IPS-15b (cell line): ENCODE measurements around the gene PARD3B.

Source experiments
- H3K27me3 ChIP-seq: one replicate; pipeline ENCODE4 v1.6.1; 2013; ENCODE audit warnings: low read length; ENCODE audit not compliant: control insufficient read depth, insufficient read depth
- H3K36me3 ChIP-seq: one replicate; pipeline ENCODE4 v1.6.1; 2013; ENCODE audit warnings: low read length; ENCODE audit not compliant: control insufficient read depth, insufficient read depth
- H3K4me1 ChIP-seq: one replicate; pipeline ENCODE4 v1.6.1; 2013; ENCODE audit warnings: mild to moderate bottlenecking, low read length; ENCODE audit not compliant: control insufficient read depth, insufficient read depth
- H3K4me3 ChIP-seq: one replicate; pipeline ENCODE4 v1.5.1; 2013; ENCODE audit warnings: low read depth, low read length
- H3K9ac ChIP-seq: one replicate; pipeline ENCODE4 v1.6.1; 2013; ENCODE audit warnings: low read depth, mild to moderate bottlenecking, low read length
- H3K9me3 ChIP-seq: one replicate; pipeline ENCODE4 v1.6.1; 2013; ENCODE audit warnings: mild to moderate bottlenecking, low read length; ENCODE audit not compliant: control insufficient read depth, insufficient read depth

The PARD3B gene

GRCh38 chr2:204517154-204517553 is 28.1 kb upstream of the PARD3B start:
- no peaks in the 10 kb centered on the region for H3K27me3 ChIP-seq
- no peak overlapping the region for H3K9ac ChIP-seq
- H3K9me3 ChIP-seq = no peaks in the 10 kb centered on the region
- H3K4me3 ChIP-seq = no peak overlapping the region
- H3K36me3 ChIP-seq = no peaks in the 10 kb centered on the region
- no peaks in the 10 kb centered on the region for H3K4me1 ChIP-seq

GRCh38 chr2:204529795-204530463 is 15.3 kb upstream of the PARD3B start:
- H3K9me3 ChIP-seq = no peaks in the 10 kb centered on the region
- no peak overlapping the region for H3K9ac ChIP-seq
- H3K4me1 ChIP-seq = no peaks in the 10 kb centered on the region
- H3K4me3 ChIP-seq = no peak overlapping the region
- no peaks in the 10 kb centered on the region for H3K36me3 ChIP-seq
- H3K27me3 ChIP-seq = no peaks in the 10 kb centered on the region

- H3K9ac ChIP-seq = no peak overlapping the region
- H3K27me3 ChIP-seq = no peaks in the 10 kb centered on the region
- no peak overlapping the region for H3K4me3 ChIP-seq
- H3K4me1 ChIP-seq = no peaks in the 10 kb centered on the region
- no peaks in the 10 kb centered on the region for H3K9me3 ChIP-seq
- no peaks in the 10 kb centered on the region for H3K36me3 ChIP-seq
These were observed 14.8 kb upstream of the PARD3B start for GRCh38 chr2:204530464-204530805.

- no peak overlapping the region for H3K9ac ChIP-seq
- H3K4me1 ChIP-seq = peaks cover 3% of the 10 kb centered on the region
- no peaks in the 10 kb centered on the region for H3K27me3 ChIP-seq
- no peak overlapping the region for H3K4me3 ChIP-seq
- H3K36me3 ChIP-seq = no peaks in the 10 kb centered on the region
- H3K9me3 ChIP-seq = no peaks in the 10 kb centered on the region
These were observed 11.5 kb upstream of the PARD3B start for GRCh38 chr2:204533629-204534370.

- Histone ChIP-seq H3K27me3 (no peaks in the 10 kb centered on the region), H3K9me3 (no peaks in the 10 kb centered on the region), H3K9ac (no peak overlapping the region), H3K36me3 (no peaks in the 10 kb centered on the region), H3K4me1 (peaks cover 3% of the 10 kb centered on the region), H3K4me3 (no peak overlapping the region)
These were observed 9.9 kb upstream of the PARD3B start for GRCh38 chr2:204535356-204535755.

GRCh38 chr2:204535764-204536163 is 9.5 kb upstream of the PARD3B start:
- Histone ChIP-seq H3K27me3 (no peaks in the 10 kb centered on the region), H3K36me3 (no peaks in the 10 kb centered on the region), H3K9me3 (no peaks in the 10 kb centered on the region), H3K9ac (no peak overlapping the region), H3K4me3 (no peak overlapping the region), H3K4me1 (peaks cover 3% of the 10 kb centered on the region)

- Histone ChIP-seq H3K4me3 (no peak overlapping the region), H3K9ac (no peak overlapping the region)
These were observed 6.9 kb upstream of the PARD3B start for GRCh38 chr2:204538182-204539018.

GRCh38 chr2:204539019-204539385 is 6.3 kb upstream of the PARD3B start:
- no peaks in the 10 kb centered on the region for H3K9me3 ChIP-seq
- no peaks in the 10 kb centered on the region for H3K36me3 ChIP-seq
- no peak overlapping the region for H3K4me3 ChIP-seq
- H3K27me3 ChIP-seq = peaks cover 13% of the 10 kb centered on the region
- no peak overlapping the region for H3K9ac ChIP-seq
- H3K4me1 ChIP-seq = peaks cover 3% of the 10 kb centered on the region

More at GRCh38 chr2:204538182-204539018, 6.9 kb upstream of the PARD3B start:
- Histone ChIP-seq H3K4me1 (peaks cover 3% of the 10 kb centered on the region), H3K27me3 (peaks cover 7% of the 10 kb centered on the region), H3K9me3 (no peaks in the 10 kb centered on the region), H3K36me3 (no peaks in the 10 kb centered on the region)

- Histone ChIP-seq H3K9me3 (no peaks in the 10 kb centered on the region), H3K36me3 (no peaks in the 10 kb centered on the region), H3K9ac (no peak overlapping the region), H3K27me3 (peaks cover 32% of the 10 kb centered on the region), H3K4me3 (no peak overlapping the region), H3K4me1 (peaks cover 11% of the 10 kb centered on the region)
These were observed 3.6 kb upstream of the PARD3B start for GRCh38 chr2:204541637-204542036.

- no peaks in the 10 kb centered on the region for H3K9me3 ChIP-seq
- peaks cover 11% of the 10 kb centered on the region for H3K4me1 ChIP-seq
- H3K9ac ChIP-seq = no peak overlapping the region
- no peak overlapping the region for H3K4me3 ChIP-seq
- no peaks in the 10 kb centered on the region for H3K36me3 ChIP-seq
- H3K27me3 ChIP-seq = peaks cover 36% of the 10 kb centered on the region
These were observed 2.2 kb upstream of the PARD3B start for GRCh38 chr2:204542982-204543608.

- H3K27me3 ChIP-seq = peaks cover 36% of the 10 kb centered on the region
- no peaks in the 10 kb centered on the region for H3K36me3 ChIP-seq
- peaks cover 8% of the 10 kb centered on the region for H3K4me1 ChIP-seq
- H3K9ac ChIP-seq = no peak overlapping the region
- no peaks in the 10 kb centered on the region for H3K9me3 ChIP-seq
- peak overlapping the region; percentile 63 for H3K4me3 ChIP-seq
These were observed 823 bp downstream of the PARD3B start for GRCh38 chr2:204545861-204546735.
